PC-3 (cell line): ENCODE measurements around the gene XIRP2.

ENCODE experiments used
- EZH2 ChIP-seq: fragments of 300-600 bp; sonication (generic); IDR thresholded peaks from one replicate; pipeline ENCODE4 v1.6.1; 2017; ENCODE audit warnings: antibody characterized with exemption, mild to moderate bottlenecking, low read length; ENCODE audit not compliant: unreplicated experiment
- EZH2phosphoT487 ChIP-seq: fragments of 300-600 bp; sonication (generic); IDR thresholded peaks from 2 replicates; pipeline ENCODE4 v1.6.1; 2018; ENCODE audit warnings: mild to moderate bottlenecking, antibody characterized with exemption, low read length, borderline replicate concordance
- TF ChIP-seq, protein P1 (sequence below): fragments of 300-600 bp; sonication (generic); conservative IDR thresholded peaks from 2 replicates; pipeline ENCODE4 v1.5.1; 2017; ENCODE audit warnings: antibody characterized with exemption, low read depth, mild to moderate bottlenecking, low read length

- TF ChIP-seq, protein P1, sequence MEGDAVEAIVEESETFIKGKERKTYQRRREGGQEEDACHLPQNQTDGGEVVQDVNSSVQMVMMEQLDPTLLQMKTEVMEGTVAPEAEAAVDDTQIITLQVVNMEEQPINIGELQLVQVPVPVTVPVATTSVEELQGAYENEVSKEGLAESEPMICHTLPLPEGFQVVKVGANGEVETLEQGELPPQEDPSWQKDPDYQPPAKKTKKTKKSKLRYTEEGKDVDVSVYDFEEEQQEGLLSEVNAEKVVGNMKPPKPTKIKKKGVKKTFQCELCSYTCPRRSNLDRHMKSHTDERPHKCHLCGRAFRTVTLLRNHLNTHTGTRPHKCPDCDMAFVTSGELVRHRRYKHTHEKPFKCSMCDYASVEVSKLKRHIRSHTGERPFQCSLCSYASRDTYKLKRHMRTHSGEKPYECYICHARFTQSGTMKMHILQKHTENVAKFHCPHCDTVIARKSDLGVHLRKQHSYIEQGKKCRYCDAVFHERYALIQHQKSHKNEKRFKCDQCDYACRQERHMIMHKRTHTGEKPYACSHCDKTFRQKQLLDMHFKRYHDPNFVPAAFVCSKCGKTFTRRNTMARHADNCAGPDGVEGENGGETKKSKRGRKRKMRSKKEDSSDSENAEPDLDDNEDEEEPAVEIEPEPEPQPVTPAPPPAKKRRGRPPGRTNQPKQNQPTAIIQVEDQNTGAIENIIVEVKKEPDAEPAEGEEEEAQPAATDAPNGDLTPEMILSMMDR: no peak
- TF ChIP-seq EZH2 (no peak), EZH2phosphoT487 (no peak)
Observed at GRCh38 chr2:167186465-167186864, 298.2 kb downstream of the XIRP2 start.
